Measurements from ENCODE around the gene TPK1. TPM values are rescaled to one million over a fixed set of nuclear protein-coding genes. Genes with fewer than 3 reads are reported as not detected.
"Not testable (repeated sequence)": the region's sequence is repeated elsewhere in the genome, so short reads cannot be mapped to it uniquely, and the experiment has no call there.

Gene TPK1
- total RNA-seq, 3 donors from 2014 or later = 9.2 to 10.5 (median 9.3) TPM

- no peaks in the 10 kb centered on the region for H3K4me1 Mint-ChIP-seq (ENCODE audit: low read depth)
- H3K4me3 Mint-ChIP-seq = no peak overlapping the region
- no peaks in the 10 kb centered on the region for H3K27me3 Mint-ChIP-seq (ENCODE audit: low read depth)
- no peaks in the 10 kb centered on the region for H3K9me3 Mint-ChIP-seq
- H3K36me3 Mint-ChIP-seq (ENCODE audit: insufficient read depth) = peaks cover 13% of the 10 kb centered on the region
- ATAC-seq = no peak
- DNase-seq = no peak
Measured at GRCh38 chr7:144641389-144642044, 194.3 kb downstream of the TPK1 start.

GRCh38 chr7:144632724-144633123 is 203.1 kb downstream of the TPK1 start:
- Mint-ChIP-seq H3K4me1 (ENCODE audit: low read depth) (no peaks in the 10 kb centered on the region), H3K4me3 (no peak overlapping the region)

GRCh38 chr7:144629598-144629997 is 206.3 kb downstream of the TPK1 start:
- Mint-ChIP-seq H3K9me3 (no peaks in the 10 kb centered on the region), H3K36me3 (ENCODE audit: insufficient read depth) (peaks cover 23% of the 10 kb centered on the region), H3K27me3 (ENCODE audit: low read depth) (no peaks in the 10 kb centered on the region), H3K4me1 (ENCODE audit: low read depth) (no peaks in the 10 kb centered on the region), H3K4me3 (no peak overlapping the region)
- ATAC-seq = no peak
- no peak for DNase-seq

More at GRCh38 chr7:144632724-144633123, 203.1 kb downstream of the TPK1 start:
- DNase-seq (no peak), ATAC-seq (no peak)
- H3K9me3 Mint-ChIP-seq = no peaks in the 10 kb centered on the region
- no peaks in the 10 kb centered on the region for H3K27me3 Mint-ChIP-seq (ENCODE audit: low read depth)
- peaks cover 22% of the 10 kb centered on the region for H3K36me3 Mint-ChIP-seq (ENCODE audit: insufficient read depth)

- DNase-seq (no peak), ATAC-seq (no peak)
- Mint-ChIP-seq H3K9me3 (no peaks in the 10 kb centered on the region), H3K27me3 (ENCODE audit: low read depth) (no peaks in the 10 kb centered on the region), H3K4me1 (ENCODE audit: low read depth) (no peaks in the 10 kb centered on the region), H3K4me3 (no peak overlapping the region), H3K36me3 (ENCODE audit: insufficient read depth) (peaks cover 23% of the 10 kb centered on the region)
Measured at GRCh38 chr7:144629011-144629410, 206.8 kb downstream of the TPK1 start.

- no peaks in the 10 kb centered on the region for H3K9me3 Mint-ChIP-seq
- H3K4me3 Mint-ChIP-seq = no peak overlapping the region
- no peak for ATAC-seq
- H3K36me3 Mint-ChIP-seq (ENCODE audit: insufficient read depth) = peaks cover 23% of the 10 kb centered on the region
- H3K4me1 Mint-ChIP-seq (ENCODE audit: low read depth) = no peaks in the 10 kb centered on the region
- no peak for DNase-seq
- H3K27me3 Mint-ChIP-seq (ENCODE audit: low read depth) = no peaks in the 10 kb centered on the region
Measured at GRCh38 chr7:144628176-144628575, 207.7 kb downstream of the TPK1 start.

GRCh38 chr7:144622745-144623144 is 213.1 kb downstream of the TPK1 start:
- H3K27me3 Mint-ChIP-seq (ENCODE audit: low read depth) = no peaks in the 10 kb centered on the region
- no peak for DNase-seq
- ATAC-seq = no peak
- H3K9me3 Mint-ChIP-seq = no peaks in the 10 kb centered on the region
- H3K4me3 Mint-ChIP-seq = no peak overlapping the region
- H3K36me3 Mint-ChIP-seq (ENCODE audit: insufficient read depth) = peaks cover 48% of the 10 kb centered on the region
- H3K4me1 Mint-ChIP-seq (ENCODE audit: low read depth) = no peaks in the 10 kb centered on the region

GRCh38 chr7:144606261-144606660 is 229.6 kb downstream of the TPK1 start:
- H3K9me3 Mint-ChIP-seq = peaks cover 2% of the 10 kb centered on the region
- H3K4me3 Mint-ChIP-seq = no peak overlapping the region
- H3K27me3 Mint-ChIP-seq (ENCODE audit: low read depth) = no peaks in the 10 kb centered on the region
- no peak for ATAC-seq
- H3K36me3 Mint-ChIP-seq (ENCODE audit: insufficient read depth) = peaks cover 11% of the 10 kb centered on the region
- no peak for DNase-seq
- no peaks in the 10 kb centered on the region for H3K4me1 Mint-ChIP-seq (ENCODE audit: low read depth)

- Mint-ChIP-seq H3K4me1 (ENCODE audit: low read depth) (no peaks in the 10 kb centered on the region), H3K4me3 (no peak overlapping the region), H3K36me3 (ENCODE audit: insufficient read depth) (peaks cover 41% of the 10 kb centered on the region), H3K27me3 (ENCODE audit: low read depth) (no peaks in the 10 kb centered on the region), H3K9me3 (peaks cover 42% of the 10 kb centered on the region)
- no peak for ATAC-seq
- DNase-seq = no peak
Measured at GRCh38 chr7:144596953-144597352, 238.9 kb downstream of the TPK1 start.

- no peaks in the 10 kb centered on the region for H3K4me1 Mint-ChIP-seq (ENCODE audit: low read depth)
- DNase-seq = no peak
- H3K4me3 Mint-ChIP-seq = no peak overlapping the region
- H3K27me3 Mint-ChIP-seq (ENCODE audit: low read depth) = no peaks in the 10 kb centered on the region
- H3K9me3 Mint-ChIP-seq = peaks cover 38% of the 10 kb centered on the region
- H3K36me3 Mint-ChIP-seq (ENCODE audit: insufficient read depth) = peaks cover 49% of the 10 kb centered on the region
- ATAC-seq = no peak
Measured at GRCh38 chr7:144594580-144594979, 241.3 kb downstream of the TPK1 start.

- Mint-ChIP-seq H3K27me3 (ENCODE audit: low read depth) (no peaks in the 10 kb centered on the region), H3K4me3 (no peak overlapping the region), H3K36me3 (ENCODE audit: insufficient read depth) (peaks cover 33% of the 10 kb centered on the region), H3K4me1 (ENCODE audit: low read depth) (no peaks in the 10 kb centered on the region), H3K9me3 (peaks cover 6% of the 10 kb centered on the region)
- DNase-seq (no peak), ATAC-seq (no peak)
Measured at GRCh38 chr7:144588559-144589051, 247.2 kb downstream of the TPK1 start.

GRCh38 chr7:144587701-144588100 is 248.2 kb downstream of the TPK1 start:
- Mint-ChIP-seq H3K9me3 (no peaks in the 10 kb centered on the region), H3K4me1 (ENCODE audit: low read depth) (no peaks in the 10 kb centered on the region), H3K4me3 (no peak overlapping the region), H3K36me3 (ENCODE audit: insufficient read depth) (peaks cover 29% of the 10 kb centered on the region), H3K27me3 (ENCODE audit: low read depth) (no peaks in the 10 kb centered on the region)
- no peak for ATAC-seq
- no peak for DNase-seq

GRCh38 chr7:144584726-144585125 is 251.1 kb downstream of the TPK1 start:
- Mint-ChIP-seq H3K4me3 (no peak overlapping the region), H3K27me3 (ENCODE audit: low read depth) (no peaks in the 10 kb centered on the region), H3K4me1 (ENCODE audit: low read depth) (no peaks in the 10 kb centered on the region), H3K36me3 (ENCODE audit: insufficient read depth) (peaks cover 28% of the 10 kb centered on the region), H3K9me3 (no peaks in the 10 kb centered on the region)
- ATAC-seq (no peak), DNase-seq (no peak)

- peaks cover 42% of the 10 kb centered on the region for H3K36me3 Mint-ChIP-seq (ENCODE audit: insufficient read depth)
- ATAC-seq (no peak), DNase-seq (no peak)
- H3K4me3 Mint-ChIP-seq = no peak overlapping the region
- no peaks in the 10 kb centered on the region for H3K27me3 Mint-ChIP-seq (ENCODE audit: low read depth)
- H3K4me1 Mint-ChIP-seq (ENCODE audit: low read depth) = no peaks in the 10 kb centered on the region
- peaks cover 3% of the 10 kb centered on the region for H3K9me3 Mint-ChIP-seq
Measured at GRCh38 chr7:144579687-144580086, 256.2 kb downstream of the TPK1 start.

GRCh38 chr7:144575456-144575855 is 260.4 kb downstream of the TPK1 start:
- Mint-ChIP-seq H3K36me3 (ENCODE audit: insufficient read depth) (peaks cover 27% of the 10 kb centered on the region), H3K4me3 (no peak overlapping the region)

GRCh38 chr7:144574753-144575152 is 261.1 kb downstream of the TPK1 start:
- H3K4me3 Mint-ChIP-seq; H3K27me3 Mint-ChIP-seq (ENCODE audit: low read depth); H3K4me1 Mint-ChIP-seq (ENCODE audit: low read depth); ATAC-seq; DNase-seq; H3K9me3 Mint-ChIP-seq: not testable (repeated sequence)
- peaks cover 26% of the 10 kb centered on the region for H3K36me3 Mint-ChIP-seq (ENCODE audit: insufficient read depth)

More at GRCh38 chr7:144575456-144575855, 260.4 kb downstream of the TPK1 start:
- H3K27me3 Mint-ChIP-seq (ENCODE audit: low read depth) = no peaks in the 10 kb centered on the region
- ATAC-seq (no peak), DNase-seq (no peak)
- no peaks in the 10 kb centered on the region for H3K4me1 Mint-ChIP-seq (ENCODE audit: low read depth)
- H3K9me3 Mint-ChIP-seq = peaks cover 7% of the 10 kb centered on the region
